ENCODE measurements around the gene STXBP5L. TPM values are rescaled to one million over a fixed set of nuclear protein-coding genes. Genes with fewer than 3 reads are reported as not detected.
"Not testable (repeated sequence)": the region's sequence is repeated elsewhere in the genome, so short reads cannot be mapped to it uniquely, and the experiment has no call there.

Gene STXBP5L
- total RNA-seq, 1 donor from 2014 or later = 1.7 TPM

- Mint-ChIP-seq H3K9me3 (no peaks in the 10 kb centered on the region), H3K27me3 (ENCODE audit: low read depth) (peaks cover 3% of the 10 kb centered on the region), H3K4me3 (no peak overlapping the region), H3K27ac (no peak overlapping the region), H3K4me1 (no peaks in the 10 kb centered on the region), H3K36me3 (no peaks in the 10 kb centered on the region)
- TF ChIP-seq CTCF (IDR thresholded peaks at IDR 0.05; ENCODE audit: unreplicated experiment) = no peak
- DNase-seq (ENCODE audit: low spot score in 2 of 2, unreplicated experiment in 2 of 2) = no peak
Observed at GRCh38 chr3:120879411-120879810, 28.6 kb upstream of the STXBP5L start.

GRCh38 chr3:120892921-120893320 lies 15.1 kb upstream of the STXBP5L start:
- H3K27ac Mint-ChIP-seq = no peak overlapping the region
- no peaks in the 10 kb centered on the region for H3K36me3 Mint-ChIP-seq
- peaks cover 17% of the 10 kb centered on the region for H3K27me3 Mint-ChIP-seq (ENCODE audit: low read depth)
- DNase-seq (ENCODE audit: low spot score in 2 of 2, unreplicated experiment in 2 of 2) = no peak
- TF ChIP-seq CTCF (IDR thresholded peaks at IDR 0.05; ENCODE audit: unreplicated experiment) = no peak
- no peak overlapping the region for H3K4me3 Mint-ChIP-seq
- peaks cover 19% of the 10 kb centered on the region for H3K4me1 Mint-ChIP-seq
- H3K9me3 Mint-ChIP-seq = peaks cover 4% of the 10 kb centered on the region

- Mint-ChIP-seq H3K36me3 (no peaks in the 10 kb centered on the region), H3K9me3 (peaks cover 8% of the 10 kb centered on the region), H3K27ac (no peak overlapping the region), H3K27me3 (ENCODE audit: low read depth) (peaks cover 17% of the 10 kb centered on the region), H3K4me1 (peaks cover 19% of the 10 kb centered on the region), H3K4me3 (no peak overlapping the region)
- no peak for TF ChIP-seq CTCF (IDR thresholded peaks at IDR 0.05; ENCODE audit: unreplicated experiment)
- DNase-seq (ENCODE audit: low spot score in 2 of 2, unreplicated experiment in 2 of 2) = no peak
Observed at GRCh38 chr3:120894316-120895057, 13.5 kb upstream of the STXBP5L start.

- H3K4me1 Mint-ChIP-seq; H3K4me3 Mint-ChIP-seq; DNase-seq (ENCODE audit: low spot score in 2 of 2, unreplicated experiment in 2 of 2); H3K36me3 Mint-ChIP-seq; H3K27ac Mint-ChIP-seq: not testable (repeated sequence)
- peaks cover 12% of the 10 kb centered on the region for H3K9me3 Mint-ChIP-seq
- H3K27me3 Mint-ChIP-seq (ENCODE audit: low read depth) = peaks cover 15% of the 10 kb centered on the region
Observed at GRCh38 chr3:120901716-120902115, 6.3 kb upstream of the STXBP5L start.

- peaks cover 30% of the 10 kb centered on the region for H3K27me3 Mint-ChIP-seq (ENCODE audit: low read depth)
- H3K4me3 Mint-ChIP-seq = no peak overlapping the region
- DNase-seq (ENCODE audit: low spot score in 2 of 2, unreplicated experiment in 2 of 2) = no peak
- H3K9me3 Mint-ChIP-seq = peaks cover 12% of the 10 kb centered on the region
- H3K27ac Mint-ChIP-seq = no peak overlapping the region
- H3K36me3 Mint-ChIP-seq = no peaks in the 10 kb centered on the region
- TF ChIP-seq CTCF (IDR thresholded peaks at IDR 0.05; ENCODE audit: unreplicated experiment) = no peak
- peaks cover 2% of the 10 kb centered on the region for H3K4me1 Mint-ChIP-seq
Observed at GRCh38 chr3:120903221-120903620, 4.8 kb upstream of the STXBP5L start.

- H3K9me3 Mint-ChIP-seq = no peaks in the 10 kb centered on the region
- no peak overlapping the region for H3K27ac Mint-ChIP-seq
- H3K4me3 Mint-ChIP-seq = peak overlapping the region; percentile 89
- DNase-seq (ENCODE audit: low spot score in 2 of 2, unreplicated experiment in 2 of 2) = no peak
- H3K4me1 Mint-ChIP-seq = peaks cover 11% of the 10 kb centered on the region
- no peaks in the 10 kb centered on the region for H3K36me3 Mint-ChIP-seq
- peaks cover 65% of the 10 kb centered on the region for H3K27me3 Mint-ChIP-seq (ENCODE audit: low read depth)
- no peak for TF ChIP-seq CTCF (IDR thresholded peaks at IDR 0.05; ENCODE audit: unreplicated experiment)
Observed at GRCh38 chr3:120907659-120908029, 361 bp upstream of the STXBP5L start.

All from mesothelial cell of epicardium (in vitro differentiated cells).